ENCODE results near the gene ZNF106. TPM values are rescaled to one million over a fixed set of nuclear protein-coding genes. Genes with fewer than 3 reads are reported as not detected.
A peak's percentile ranks its signal among the peaks of the same experiment; 100 is the strongest.

Gene ZNF106
- total RNA-seq, 1 experiment from 2014 or later = 61.4 TPM

- no peak overlapping the region for H3K27ac Mint-ChIP-seq (ENCODE audit: low read depth, unreplicated experiment)
- no peaks in the 10 kb centered on the region for H3K36me3 Mint-ChIP-seq (ENCODE audit: insufficient read depth, unreplicated experiment)
- TF ChIP-seq CTCF (IDR thresholded peaks at IDR 0.05; ENCODE audit: unreplicated experiment) = peak; percentile 43
- no peaks in the 10 kb centered on the region for H3K4me1 Mint-ChIP-seq (ENCODE audit: insufficient read depth, unreplicated experiment)
- no TSS peak for BruUV-seq (replicated peaks)
- POLR2A ChIA-PET = interaction anchor here (0.6 kb wide), 1 partner anchor 53 kb away, joined by 3 read pairs; no protein-coding TSS in a partner anchor
- CTCF ChIA-PET = interaction anchor here (1.6 kb wide), 1 partner anchor 9 kb away, joined by 3 read pairs; no protein-coding TSS in a partner anchor
- no peaks in the 10 kb centered on the region for H3K9me3 Mint-ChIP-seq (ENCODE audit: unreplicated experiment)
- no peaks in the 10 kb centered on the region for H3K27me3 Mint-ChIP-seq (ENCODE audit: insufficient read depth, unreplicated experiment)
- intact Hi-C loops (cut with micrococcal nuclease) = loop anchor here (10.0 kb wide), 1 partner anchor 111 kb away; the partner anchor contains the start of genes GANC and TMEM87A
- DNase-seq (ENCODE audit: unreplicated experiment) = peak; percentile 60
- no peak overlapping the region for H3K4me3 Mint-ChIP-seq (ENCODE audit: unreplicated experiment)
Observed at GRCh38 chr15:42385206-42385979, 105.5 kb downstream of the ZNF106 start.

DNA sequence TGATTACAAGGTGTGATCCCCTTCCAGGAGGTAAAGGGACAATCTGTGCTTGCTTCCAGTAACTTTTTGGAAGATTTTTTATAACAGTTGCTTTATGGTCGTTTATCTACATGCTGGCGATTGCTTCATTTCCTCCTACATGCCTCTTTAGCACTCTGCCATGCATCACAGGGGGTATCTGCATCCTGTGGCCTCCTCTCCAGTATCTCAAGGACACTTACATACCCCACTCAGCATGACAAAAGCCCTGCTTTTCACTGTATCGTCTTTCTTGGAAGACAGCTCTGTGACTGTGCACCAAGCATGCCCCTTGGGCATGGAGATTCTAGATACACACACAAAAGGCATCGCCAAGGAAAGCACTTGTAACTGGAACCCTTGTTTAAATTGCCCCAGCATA is 106.3 kb downstream of the ZNF106 start:
- CTCF ChIA-PET = interaction anchor here (1.6 kb wide), 1 partner anchor 8 kb away, joined by 3 read pairs; no protein-coding TSS in a partner anchor
- no peak for TF ChIP-seq CTCF (IDR thresholded peaks at IDR 0.05; ENCODE audit: unreplicated experiment)
- BruUV-seq (replicated peaks) = no TSS peak
- no peaks in the 10 kb centered on the region for H3K36me3 Mint-ChIP-seq (ENCODE audit: insufficient read depth, unreplicated experiment)
- no peak overlapping the region for H3K4me3 Mint-ChIP-seq (ENCODE audit: unreplicated experiment)
- H3K4me1 Mint-ChIP-seq (ENCODE audit: insufficient read depth, unreplicated experiment) = no peaks in the 10 kb centered on the region
- POLR2A ChIA-PET = no interaction called here
- H3K27ac Mint-ChIP-seq (ENCODE audit: low read depth, unreplicated experiment) = no peak overlapping the region
- no peaks in the 10 kb centered on the region for H3K27me3 Mint-ChIP-seq (ENCODE audit: insufficient read depth, unreplicated experiment)
- H3K9me3 Mint-ChIP-seq (ENCODE audit: unreplicated experiment) = no peaks in the 10 kb centered on the region
- DNase-seq (ENCODE audit: unreplicated experiment) = no peak
- intact Hi-C loops (cut with micrococcal nuclease) = loop anchor here (10.0 kb wide), 1 partner anchor 110 kb away; the partner anchor contains the start of genes GANC and TMEM87A

- TF ChIP-seq CTCF (IDR thresholded peaks at IDR 0.05; ENCODE audit: unreplicated experiment) = no peak
- BruUV-seq (replicated peaks) = no TSS peak
- H3K4me3 Mint-ChIP-seq (ENCODE audit: unreplicated experiment) = no peak overlapping the region
- H3K27ac Mint-ChIP-seq (ENCODE audit: low read depth, unreplicated experiment) = no peak overlapping the region
- intact Hi-C loops (cut with micrococcal nuclease) = no loop called here
- H3K27me3 Mint-ChIP-seq (ENCODE audit: insufficient read depth, unreplicated experiment) = no peaks in the 10 kb centered on the region
- DNase-seq (ENCODE audit: unreplicated experiment) = no peak
- ChIA-PET POLR2A (interaction anchor here (0.8 kb wide), 1 partner anchor 11 kb away, joined by 3 read pairs; no protein-coding TSS in a partner anchor), CTCF (interaction anchor here (0.7 to 1.2 kb wide), 2 partner anchors 11 to 13 kb away, joined by 3 to 4 read pairs; no protein-coding TSS in a partner anchor)
- no peaks in the 10 kb centered on the region for H3K36me3 Mint-ChIP-seq (ENCODE audit: insufficient read depth, unreplicated experiment)
- no peaks in the 10 kb centered on the region for H3K4me1 Mint-ChIP-seq (ENCODE audit: insufficient read depth, unreplicated experiment)
- H3K9me3 Mint-ChIP-seq (ENCODE audit: unreplicated experiment) = no peaks in the 10 kb centered on the region
Observed at GRCh38 chr15:42378011-42378410, 112.9 kb downstream of the ZNF106 start.

GRCh38 chr15:42375941-42376340 is 115.0 kb downstream of the ZNF106 start:
- no peak for TF ChIP-seq CTCF (IDR thresholded peaks at IDR 0.05; ENCODE audit: unreplicated experiment)
- ChIA-PET POLR2A (no interaction called here), CTCF (interaction anchor here (0.5 to 1.2 kb wide), 2 partner anchors 9 to 19 kb away, joined by 3 read pairs; no protein-coding TSS in a partner anchor)
- no peaks in the 10 kb centered on the region for H3K4me1 Mint-ChIP-seq (ENCODE audit: insufficient read depth, unreplicated experiment)
- H3K27me3 Mint-ChIP-seq (ENCODE audit: insufficient read depth, unreplicated experiment) = no peaks in the 10 kb centered on the region
- no peak overlapping the region for H3K4me3 Mint-ChIP-seq (ENCODE audit: unreplicated experiment)
- intact Hi-C loops (cut with micrococcal nuclease) = no loop called here
- H3K27ac Mint-ChIP-seq (ENCODE audit: low read depth, unreplicated experiment) = no peak overlapping the region
- BruUV-seq (replicated peaks) = no TSS peak
- H3K36me3 Mint-ChIP-seq (ENCODE audit: insufficient read depth, unreplicated experiment) = no peaks in the 10 kb centered on the region
- DNase-seq (ENCODE audit: unreplicated experiment) = no peak
- H3K9me3 Mint-ChIP-seq (ENCODE audit: unreplicated experiment) = no peaks in the 10 kb centered on the region

All from MCF 10A (cell line).